OCI-LY3 (cell line): ENCODE data around the gene PIEZO1.

Experiments used
- H2AFZ ChIP-seq: fragments of 200-600, 300-600 bp; shearing (Covaris generic); 2 replicates; pipeline ENCODE4 v1.6.0; 2014; ENCODE audit warnings: antibody characterized with exemption, low read depth, low read length
- H3K27ac ChIP-seq: fragments of 200-600, 300-600 bp; sonication (generic); 2 replicates; pipeline ENCODE4 v1.5.1; 2014; ENCODE audit warnings: mild to moderate bottlenecking, low read length, moderate library complexity, mixed read lengths
- H3K27me3 ChIP-seq: fragments of 200-600, 300-600 bp; sonication (generic); 2 replicates; pipeline ENCODE4 v1.6.1; 2014; ENCODE audit warnings: low read depth, low read length, mixed read lengths
- H3K36me3 ChIP-seq: fragments of 200-600, 300-600 bp; sonication (generic); replicated peaks from 2 replicates; pipeline ENCODE3; 2014; ENCODE audit warnings: low read depth, low read length, mixed read lengths
- H3K4me1 ChIP-seq: fragments of 300-600, 200-600 bp; sonication (generic); 2 replicates; pipeline ENCODE4 v1.6.1; 2014; ENCODE audit warnings: low read length, mixed read lengths
- H3K4me2 ChIP-seq: fragments of 200-600, 300-600 bp; sonication (generic); 2 replicates; pipeline ENCODE4 v1.6.1; 2014; ENCODE audit warnings: low read length, mixed read lengths
- H3K4me3 ChIP-seq: fragments of 300-600, 200-600 bp; sonication (generic); 2 replicates; pipeline ENCODE4 v1.5.1; 2014; ENCODE audit warnings: antibody characterized with exemption, mild to moderate bottlenecking, low read length, moderate library complexity
- H3K79me2 ChIP-seq: fragments of 300-600, 200-600 bp; shearing (Covaris generic); 2 replicates; pipeline ENCODE4 v1.6.1; 2014; ENCODE audit warnings: mild to moderate bottlenecking, low read length, mixed read lengths
- H3K9ac ChIP-seq: fragments of 300-600, 200-600 bp; shearing (Covaris generic); 2 replicates; pipeline ENCODE4 v1.6.0; 2014; ENCODE audit warnings: mild to moderate bottlenecking, low read length, moderate library complexity
- H3K9me3 ChIP-seq: fragments of 200-600, 300-600 bp; shearing (Covaris generic); 2 replicates; pipeline ENCODE4 v1.6.1; 2014; ENCODE audit warnings: low read length, mixed read lengths; ENCODE audit not compliant: insufficient read depth
- H4K20me1 ChIP-seq: fragments of 200-600, 300-600 bp; sonication (generic); 2 replicates; pipeline ENCODE4 v1.6.1; 2016; ENCODE audit warnings: low read length, mixed read lengths; ENCODE audit not compliant: insufficient read depth
- EZH2phosphoT487 ChIP-seq: fragments of 200-600 bp; shearing (Covaris generic); IDR thresholded peaks from 2 replicates; pipeline ENCODE4 v1.6.1; 2018; ENCODE audit warnings: antibody characterized with exemption, mixed run types, low read depth
- TF ChIP-seq, protein P1 (sequence below): fragments of 200-600, 300-600 bp; sonication (generic); IDR thresholded peaks from 2 replicates; pipeline ENCODE4 v1.5.1; 2014; ENCODE audit warnings: antibody characterized with exemption, low read length, low read depth

Gene PIEZO1

DNA sequence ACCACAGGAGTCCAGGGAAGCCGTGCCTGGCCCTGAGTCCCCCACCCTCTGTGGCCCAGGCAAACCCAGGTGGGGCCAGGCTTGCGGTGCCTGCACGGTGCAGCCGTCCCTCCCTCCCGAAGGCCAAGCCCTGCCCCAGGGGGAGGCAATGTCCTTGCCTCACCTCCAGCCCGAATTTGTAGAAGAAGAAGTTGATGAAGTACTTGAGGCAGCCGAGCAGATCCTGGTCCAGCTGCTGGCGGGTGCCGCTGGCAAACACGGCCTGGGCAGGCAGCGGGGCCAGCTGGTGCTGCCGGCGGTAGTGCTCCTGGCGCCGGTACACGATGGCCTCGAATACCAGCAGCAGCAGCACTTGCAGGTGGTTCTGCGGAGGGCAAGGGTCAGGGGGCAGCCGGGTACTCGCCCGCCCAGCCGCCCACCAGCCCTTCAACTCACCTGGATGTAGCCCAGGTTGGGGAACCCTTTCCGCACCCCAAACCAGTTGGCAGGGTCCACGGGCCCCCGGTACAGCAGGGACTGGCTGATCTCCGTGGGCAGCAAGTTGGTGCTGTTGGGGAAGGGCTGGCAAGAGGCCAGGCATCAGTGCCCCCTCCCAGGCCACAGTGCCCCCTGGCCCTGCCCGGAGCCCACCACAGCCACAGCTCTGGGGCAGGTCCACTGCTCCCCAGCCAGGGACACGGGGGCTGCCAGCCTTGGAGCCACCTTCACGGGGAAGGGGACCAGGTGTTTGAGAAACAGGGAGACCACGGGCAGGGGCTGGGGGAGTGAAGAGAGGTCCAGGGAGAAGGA lies 52.7 kb downstream of the PIEZO1 start:
- Histone ChIP-seq H3K27me3 (no peaks in the 10 kb centered on the region), H3K9ac (no peak overlapping the region), H3K79me2 (no peaks in the 10 kb centered on the region), H3K36me3 (peaks cover 3% of the 10 kb centered on the region), H3K27ac (no peak overlapping the region), H2AFZ (no peak overlapping the region), H4K20me1 (peaks cover 17% of the 10 kb centered on the region; the same call in 1 of the 2 replicates), H3K4me3 (no peak overlapping the region), H3K4me2 (no peak overlapping the region), H3K9me3 (no peaks in the 10 kb centered on the region), H3K4me1 (peaks cover 8% of the 10 kb centered on the region)
- TF ChIP-seq EZH2phosphoT487: no peak
- TF ChIP-seq, protein P1, sequence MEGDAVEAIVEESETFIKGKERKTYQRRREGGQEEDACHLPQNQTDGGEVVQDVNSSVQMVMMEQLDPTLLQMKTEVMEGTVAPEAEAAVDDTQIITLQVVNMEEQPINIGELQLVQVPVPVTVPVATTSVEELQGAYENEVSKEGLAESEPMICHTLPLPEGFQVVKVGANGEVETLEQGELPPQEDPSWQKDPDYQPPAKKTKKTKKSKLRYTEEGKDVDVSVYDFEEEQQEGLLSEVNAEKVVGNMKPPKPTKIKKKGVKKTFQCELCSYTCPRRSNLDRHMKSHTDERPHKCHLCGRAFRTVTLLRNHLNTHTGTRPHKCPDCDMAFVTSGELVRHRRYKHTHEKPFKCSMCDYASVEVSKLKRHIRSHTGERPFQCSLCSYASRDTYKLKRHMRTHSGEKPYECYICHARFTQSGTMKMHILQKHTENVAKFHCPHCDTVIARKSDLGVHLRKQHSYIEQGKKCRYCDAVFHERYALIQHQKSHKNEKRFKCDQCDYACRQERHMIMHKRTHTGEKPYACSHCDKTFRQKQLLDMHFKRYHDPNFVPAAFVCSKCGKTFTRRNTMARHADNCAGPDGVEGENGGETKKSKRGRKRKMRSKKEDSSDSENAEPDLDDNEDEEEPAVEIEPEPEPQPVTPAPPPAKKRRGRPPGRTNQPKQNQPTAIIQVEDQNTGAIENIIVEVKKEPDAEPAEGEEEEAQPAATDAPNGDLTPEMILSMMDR: no peak

GRCh38 chr16:88731699-88732098 lies 53.3 kb downstream of the PIEZO1 start:
- Histone ChIP-seq H3K9ac (no peak overlapping the region), H3K4me1 (peaks cover 5% of the 10 kb centered on the region), H4K20me1 (peaks cover 13% of the 10 kb centered on the region; the same call in 1 of the 2 replicates), H3K27me3 (no peaks in the 10 kb centered on the region), H3K79me2 (no peaks in the 10 kb centered on the region), H3K4me3 (no peak overlapping the region), H2AFZ (no peak overlapping the region), H3K9me3 (no peaks in the 10 kb centered on the region), H3K36me3 (peaks cover 3% of the 10 kb centered on the region), H3K4me2 (no peak overlapping the region), H3K27ac (no peak overlapping the region)
- TF ChIP-seq EZH2phosphoT487: no peak
- TF ChIP-seq, protein P1: no peak

GRCh38 chr16:88730632-88731607 lies 54.1 kb downstream of the PIEZO1 start:
- H3K27ac ChIP-seq: no peak overlapping the region
- H3K79me2 ChIP-seq: no peaks in the 10 kb centered on the region
- H3K9ac ChIP-seq: no peak overlapping the region
- TF ChIP-seq, protein P1: no peak
- no peak for TF ChIP-seq EZH2phosphoT487
- no peaks in the 10 kb centered on the region for H3K27me3 ChIP-seq
- H3K4me3 ChIP-seq: no peak overlapping the region
- no peaks in the 10 kb centered on the region for H3K9me3 ChIP-seq
- peaks cover 5% of the 10 kb centered on the region for H3K4me1 ChIP-seq
- H3K4me2 ChIP-seq: no peak overlapping the region
- peaks cover 12% of the 10 kb centered on the region; the same call in 1 of the 2 replicates for H4K20me1 ChIP-seq
- peaks cover 3% of the 10 kb centered on the region for H3K36me3 ChIP-seq
- no peak overlapping the region for H2AFZ ChIP-seq

DNA sequence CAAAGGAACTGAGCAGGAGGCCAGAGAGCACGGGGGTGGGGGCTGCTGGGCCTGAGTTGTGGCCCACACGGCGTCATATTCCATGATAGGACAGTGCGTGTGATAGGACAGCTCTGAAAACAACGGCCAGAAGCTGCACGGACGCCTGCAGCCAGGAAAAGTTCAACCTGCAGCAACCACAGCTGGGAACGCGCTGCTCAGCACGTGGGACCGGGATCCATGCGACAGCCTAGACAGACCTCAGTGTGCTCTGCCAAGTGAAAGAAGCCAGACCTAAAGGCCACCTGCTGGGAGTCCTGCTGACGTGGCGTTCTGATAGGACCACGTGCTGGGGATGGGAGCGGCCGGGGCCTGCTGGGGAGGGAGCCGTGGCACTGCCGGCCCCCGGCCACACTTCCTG lies 57.1 kb downstream of the PIEZO1 start:
- H3K4me3 ChIP-seq: no peak overlapping the region
- H3K27ac ChIP-seq: no peak overlapping the region
- H3K9me3 ChIP-seq: no peaks in the 10 kb centered on the region
- no peak overlapping the region for H2AFZ ChIP-seq
- no peaks in the 10 kb centered on the region for H3K79me2 ChIP-seq
- no peak overlapping the region for H3K9ac ChIP-seq
- peaks cover 4% of the 10 kb centered on the region; the same call in 1 of the 2 replicates for H4K20me1 ChIP-seq
- H3K4me2 ChIP-seq: no peak overlapping the region
- H3K27me3 ChIP-seq: no peaks in the 10 kb centered on the region
- TF ChIP-seq, protein P1: no peak
- no peak for TF ChIP-seq EZH2phosphoT487
- H3K4me1 ChIP-seq: no peaks in the 10 kb centered on the region
- H3K36me3 ChIP-seq: peaks cover 8% of the 10 kb centered on the region
